ENCODE measurements around the gene DRGX.

Gene DRGX

GRCh38 chr10:49381111-49381900, 14.6 kb downstream of the DRGX start:
- no peak for DNase-seq

- DNase-seq, result no peak
These were observed 16.1 kb downstream of the DRGX start for GRCh38 chr10:49379596-49380410.

- DNase-seq, result no peak
These were observed 18.6 kb downstream of the DRGX start for GRCh38 chr10:49377256-49377655.

- no peak for DNase-seq
These were observed 20.3 kb downstream of the DRGX start for GRCh38 chr10:49375611-49376010.

- no peak for DNase-seq
These were observed 21.1 kb downstream of the DRGX start for GRCh38 chr10:49374740-49375139.

GRCh38 chr10:49373361-49373760, 22.5 kb downstream of the DRGX start:
- DNase-seq, result no peak

GRCh38 chr10:49371967-49372366, 23.9 kb downstream of the DRGX start:
- no peak for DNase-seq

GRCh38 chr10:49370326-49371100, 25.4 kb downstream of the DRGX start:
- no peak for DNase-seq

GRCh38 chr10:49369216-49370162, 26.4 kb downstream of the DRGX start:
- no peak for DNase-seq

- no peak for DNase-seq
These were observed 27.6 kb downstream of the DRGX start for GRCh38 chr10:49368256-49368655.

- DNase-seq, result no peak
These were observed 28.3 kb downstream of the DRGX start for GRCh38 chr10:49367600-49367999.

GRCh38 chr10:49366460-49366859, 29.4 kb downstream of the DRGX start:
- no peak for DNase-seq

GRCh38 chr10:49365675-49366415, 30.0 kb downstream of the DRGX start:
- no peak for DNase-seq

- no peak for DNase-seq
These were observed 30.6 kb downstream of the DRGX start for GRCh38 chr10:49365275-49365674.

GRCh38 chr10:49364747-49365146, 31.1 kb downstream of the DRGX start:
- no peak for DNase-seq

GRCh38 chr10:49364051-49364450, 31.8 kb downstream of the DRGX start:
- DNase-seq, result no peak

- DNase-seq, result no peak
These were observed 32.4 kb downstream of the DRGX start for GRCh38 chr10:49363309-49364031.

- no peak for DNase-seq
These were observed 33.2 kb downstream of the DRGX start for GRCh38 chr10:49362596-49363260.

- no peak for DNase-seq
These were observed 33.9 kb downstream of the DRGX start for GRCh38 chr10:49361735-49362568.

Measured in stimulated activated CD4-positive, alpha-beta T cell treated with anti-CD3 and anti-CD28 coated beads, Interleukin-2, amount 100 ng/mL, for 48 hours (primary cell).